GM18867 (cell line): ENCODE results near the gene MYO3B.

Experiments used
- ATAC-seq: cut with Tn5 transposase; IDR thresholded peaks from one replicate; pipeline ENCODE4 v1.9.1; 2021; ENCODE audit warnings: mild to moderate bottlenecking, moderate library complexity; ENCODE audit not compliant: unreplicated experiment

MYO3B gene

DNA sequence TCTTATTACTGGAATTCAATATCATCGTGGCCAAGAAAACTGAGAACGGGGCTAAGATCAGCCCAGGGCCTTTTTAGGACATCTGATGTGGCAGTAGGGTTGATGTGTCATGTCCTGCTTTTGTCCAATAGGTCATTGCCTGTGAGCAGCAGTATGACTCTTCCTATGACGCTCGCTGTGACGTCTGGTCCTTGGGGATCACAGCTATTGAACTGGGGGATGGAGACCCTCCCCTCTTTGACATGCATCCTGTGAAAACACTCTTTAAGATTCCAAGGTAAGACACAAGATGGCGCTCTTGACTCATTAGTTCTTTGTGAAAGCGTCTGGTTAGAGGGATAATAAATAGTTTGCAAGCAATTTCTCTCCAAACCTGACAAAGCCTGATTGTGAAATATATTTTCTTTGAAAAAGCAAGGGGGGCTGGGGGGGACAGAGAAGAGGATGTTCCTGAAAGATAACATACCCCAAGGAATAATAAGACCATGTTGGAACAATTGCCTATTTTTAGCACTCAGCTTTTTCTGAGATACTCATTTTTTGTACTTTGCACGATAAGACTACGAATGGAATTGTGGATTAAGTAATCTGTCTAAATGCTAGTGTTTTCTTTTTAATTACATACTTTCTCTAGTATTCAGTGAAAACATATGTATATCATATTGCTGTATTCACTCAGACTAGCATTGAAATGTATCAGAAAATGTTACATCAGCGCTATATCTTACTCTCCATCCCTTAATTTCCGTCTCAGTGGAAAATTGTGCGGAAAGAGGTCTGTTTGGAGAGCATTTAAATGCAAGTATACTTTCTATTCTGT lies 58.1 kb downstream of the MYO3B start:
- no peak for ATAC-seq

DNA sequence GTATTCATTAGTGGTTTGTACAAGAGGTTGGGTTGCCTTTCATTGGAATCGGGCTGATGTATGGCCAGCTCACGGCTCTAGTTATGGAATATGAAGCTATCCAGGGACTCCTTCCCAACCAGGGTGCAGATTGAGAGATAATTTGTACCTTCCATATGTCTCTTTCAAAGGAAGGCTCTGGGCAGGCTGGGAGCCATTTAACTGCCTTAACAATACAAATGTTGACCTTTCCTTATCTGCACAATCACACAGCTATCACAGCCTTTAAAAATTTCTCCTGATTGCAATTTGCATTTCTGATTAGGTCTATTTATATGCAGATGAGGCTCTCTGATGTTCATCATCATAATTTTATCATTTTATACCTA lies 58.7 kb downstream of the MYO3B start:
- ATAC-seq, result no peak

DNA sequence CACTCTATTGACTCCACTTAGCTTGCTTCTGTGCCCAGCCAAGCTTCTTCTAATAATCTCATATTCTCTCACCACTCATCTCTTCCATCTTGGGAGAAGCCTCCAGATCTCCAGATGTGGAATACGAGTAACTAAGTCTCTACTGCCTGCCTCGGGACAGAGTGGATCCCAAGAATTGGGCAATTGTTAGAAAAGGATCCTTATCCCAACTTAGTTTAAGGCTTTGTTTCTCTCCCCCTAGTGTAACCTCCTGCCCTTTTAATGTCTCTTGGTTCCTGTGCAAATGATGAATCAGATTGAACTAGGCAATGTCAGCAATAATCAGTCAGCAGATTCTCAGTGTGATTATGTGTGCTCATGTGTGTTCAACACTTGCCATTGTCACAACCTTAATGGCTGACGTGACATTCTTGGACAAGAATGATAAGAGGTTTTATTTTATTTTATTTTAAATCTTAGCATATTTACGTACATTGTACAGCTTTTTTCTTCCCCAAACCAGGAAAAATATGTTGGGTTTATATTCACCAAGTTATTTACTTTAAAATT lies 59.7 kb downstream of the MYO3B start:
- no peak for ATAC-seq

DNA sequence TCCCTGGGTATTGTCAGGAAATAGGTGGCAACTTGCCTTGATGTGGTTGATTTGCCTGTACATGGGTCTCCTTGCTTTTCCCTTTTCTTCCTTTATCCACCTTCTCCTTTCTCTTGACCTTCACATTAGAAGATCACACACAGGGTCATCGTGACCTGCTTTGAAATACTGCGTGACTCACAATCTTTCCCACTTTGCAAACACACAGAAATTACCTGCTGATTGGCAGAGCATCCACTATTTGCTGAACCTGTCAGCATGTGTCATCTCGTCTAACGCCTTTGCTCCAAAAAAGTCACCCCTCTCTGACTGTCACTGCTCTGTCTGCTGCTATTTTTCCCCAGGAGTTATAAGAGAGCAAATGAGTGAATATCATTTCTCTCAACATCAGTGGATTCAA lies 60.8 kb downstream of the MYO3B start:
- no peak for ATAC-seq

DNA sequence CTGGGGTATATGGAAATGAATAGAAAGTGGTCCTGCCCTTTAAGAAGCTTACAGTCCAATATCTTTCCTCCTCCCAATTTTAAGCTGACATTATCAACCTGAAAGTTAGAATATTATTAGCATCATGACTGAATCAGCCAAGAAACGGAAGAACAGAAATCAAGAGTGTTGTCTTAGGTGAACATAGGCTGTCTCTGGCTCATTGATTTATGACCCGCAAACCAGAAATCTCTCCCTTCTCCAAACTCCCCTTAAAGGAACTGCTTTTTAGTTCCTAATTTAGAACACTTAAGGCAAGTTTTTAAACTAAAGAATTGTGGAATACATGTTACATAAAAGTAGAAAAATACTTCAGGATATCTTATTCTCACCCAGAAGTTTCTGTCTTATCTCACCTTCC lies 62.7 kb downstream of the MYO3B start:
- ATAC-seq, result no peak

DNA sequence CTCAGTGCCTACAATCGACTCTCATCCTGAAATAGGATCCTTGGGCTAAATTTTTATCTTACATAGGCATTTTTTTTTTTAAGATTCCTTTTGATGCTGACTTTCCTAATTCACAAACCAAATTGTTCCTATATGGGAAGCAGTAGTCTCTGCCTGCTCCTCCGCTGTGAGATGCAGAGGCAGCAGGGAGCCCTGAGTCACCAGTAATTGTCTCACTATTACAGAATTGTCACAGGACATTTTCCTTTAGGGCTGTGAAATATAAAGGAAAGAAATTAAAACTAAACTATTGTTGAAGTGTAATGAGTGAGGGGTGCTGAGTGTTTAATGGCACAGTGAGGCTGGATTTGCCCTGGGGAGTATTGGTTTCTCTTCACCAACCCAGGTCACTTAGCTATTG lies 63.8 kb downstream of the MYO3B start:
- ATAC-seq, result no peak

DNA sequence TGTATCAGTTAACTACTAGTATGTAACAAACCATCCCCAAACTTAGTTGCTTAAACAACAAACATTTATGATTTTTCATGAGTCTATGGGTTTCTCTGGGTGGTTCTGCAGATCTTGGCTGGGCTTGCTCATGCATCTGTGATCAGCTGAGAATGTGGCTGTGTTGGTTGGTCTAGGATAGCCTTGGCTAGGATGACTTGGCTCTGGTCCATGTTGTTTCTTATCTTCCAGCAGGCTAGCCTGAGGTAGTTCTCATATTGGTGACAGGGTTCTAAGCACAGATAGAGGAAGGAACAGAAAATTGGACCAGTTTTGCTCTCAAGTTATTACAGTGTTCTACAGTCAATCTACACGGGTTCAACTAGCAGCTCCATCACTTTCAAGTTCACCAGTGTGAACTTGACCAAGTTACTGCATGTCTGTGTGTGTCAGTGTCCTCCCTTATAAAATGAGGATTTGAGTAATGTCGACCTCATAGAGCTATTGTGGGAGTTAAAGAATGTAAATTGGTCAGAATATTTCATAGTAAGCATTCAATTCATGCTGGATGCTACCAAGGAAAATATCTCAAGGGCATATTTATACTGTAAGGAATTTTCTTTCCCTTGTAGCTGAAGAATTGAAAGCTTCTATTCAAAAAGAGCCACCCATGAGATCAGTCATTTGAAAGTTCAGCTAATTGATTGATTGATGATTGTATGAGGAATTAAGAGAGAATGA lies 65.3 kb downstream of the MYO3B start:
- no peak for ATAC-seq

DNA sequence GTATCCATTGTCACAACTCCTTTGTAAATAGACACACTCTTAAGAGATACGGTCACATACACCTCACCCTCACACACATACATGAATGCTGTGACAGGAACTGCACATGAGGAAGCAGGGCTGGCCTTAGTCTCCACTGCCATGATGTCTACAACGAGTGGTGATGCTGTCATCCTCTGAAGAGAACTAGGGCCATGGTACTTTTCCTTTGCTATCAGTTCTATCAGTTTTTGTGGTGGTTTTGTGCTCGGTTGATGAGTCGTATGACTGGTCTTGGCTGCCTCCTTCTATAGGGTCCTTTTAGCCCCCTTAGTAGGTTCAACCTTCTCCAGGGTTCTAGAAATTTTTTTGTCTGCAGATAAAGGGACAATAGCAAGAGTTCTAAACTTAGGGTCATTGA lies 66.0 kb downstream of the MYO3B start:
- ATAC-seq, result no peak

DNA sequence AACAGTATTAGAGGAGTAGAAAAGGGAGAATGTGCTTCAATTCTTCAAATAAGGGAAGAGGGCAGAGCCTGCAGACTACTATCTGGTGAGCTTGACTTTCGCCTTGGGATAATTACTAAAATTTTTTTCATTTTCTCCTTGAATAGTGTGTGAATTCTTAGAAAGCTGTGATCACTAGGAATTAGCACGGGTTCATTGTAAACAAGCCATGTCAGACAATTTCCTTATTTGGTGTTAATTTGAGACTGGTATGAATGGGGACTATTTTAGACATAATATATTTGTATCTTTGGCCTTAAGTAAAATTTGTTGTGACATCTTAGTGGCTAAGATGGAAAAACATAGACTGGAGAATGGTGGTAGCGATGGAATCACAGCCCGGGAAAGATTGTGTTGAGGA lies 66.6 kb downstream of the MYO3B start:
- ATAC-seq, result no peak

DNA sequence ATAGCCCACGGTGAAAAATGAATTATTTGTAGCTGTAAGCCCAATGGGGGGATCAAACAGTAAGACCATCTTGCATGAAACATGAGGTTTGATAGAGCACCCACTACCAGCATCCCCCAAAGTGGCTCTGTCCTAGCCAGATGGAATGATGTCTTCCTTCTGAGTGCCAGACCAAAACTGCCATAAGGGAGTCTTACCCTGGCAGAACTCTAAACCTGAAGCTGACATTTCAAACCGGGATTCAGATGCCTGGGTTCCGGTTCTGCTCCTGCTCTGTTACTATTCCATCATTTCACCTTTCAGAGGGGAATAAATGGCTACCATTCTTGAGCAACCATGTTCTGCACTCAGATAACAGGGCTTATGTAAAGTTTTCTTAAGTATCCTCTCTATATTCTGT lies 67.4 kb downstream of the MYO3B start:
- no peak for ATAC-seq

DNA sequence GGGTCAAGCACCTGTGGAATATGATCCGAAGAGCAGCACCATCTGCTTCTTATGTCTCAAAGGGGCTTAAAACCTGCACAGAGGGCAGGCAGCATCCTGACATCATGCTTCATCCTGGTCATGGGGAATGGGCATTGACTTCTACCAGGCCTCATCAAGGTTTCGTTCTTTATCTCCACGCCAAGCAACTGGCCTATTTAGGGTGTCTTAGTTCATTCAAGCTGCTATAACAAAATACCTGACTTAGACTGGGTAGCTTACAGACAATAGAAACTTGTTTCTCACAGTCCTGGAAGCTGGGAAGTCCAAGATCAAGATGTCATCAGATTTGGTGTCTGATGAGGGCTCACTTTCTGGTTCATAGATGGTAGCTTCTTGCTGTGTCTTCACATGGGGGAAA lies 69.4 kb downstream of the MYO3B start:
- no peak for ATAC-seq

DNA sequence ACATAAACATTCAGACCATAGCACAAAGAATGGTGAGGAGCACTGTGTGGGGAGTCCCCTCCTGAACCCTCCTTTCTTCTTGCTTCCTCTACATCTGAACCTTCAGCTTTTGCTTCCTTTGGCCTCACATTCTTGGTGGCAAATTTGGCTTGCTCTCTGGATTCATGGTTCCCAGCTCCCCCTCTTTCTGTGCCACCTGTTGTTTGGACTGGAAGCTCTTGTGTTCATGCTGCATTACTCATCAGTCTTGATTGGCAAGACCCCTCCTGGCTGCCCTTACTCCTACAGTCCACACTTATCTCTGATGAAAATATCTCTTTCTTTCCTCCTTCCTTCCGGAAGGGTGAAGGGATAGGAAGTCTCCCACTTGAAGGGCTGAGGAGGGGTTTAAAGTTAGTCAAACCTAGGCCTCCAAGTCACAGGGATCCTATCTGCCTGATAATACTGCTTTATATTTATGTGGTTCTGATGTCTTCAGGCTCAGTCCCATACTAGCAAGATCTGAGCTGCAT lies 70.0 kb downstream of the MYO3B start:
- no peak for ATAC-seq

DNA sequence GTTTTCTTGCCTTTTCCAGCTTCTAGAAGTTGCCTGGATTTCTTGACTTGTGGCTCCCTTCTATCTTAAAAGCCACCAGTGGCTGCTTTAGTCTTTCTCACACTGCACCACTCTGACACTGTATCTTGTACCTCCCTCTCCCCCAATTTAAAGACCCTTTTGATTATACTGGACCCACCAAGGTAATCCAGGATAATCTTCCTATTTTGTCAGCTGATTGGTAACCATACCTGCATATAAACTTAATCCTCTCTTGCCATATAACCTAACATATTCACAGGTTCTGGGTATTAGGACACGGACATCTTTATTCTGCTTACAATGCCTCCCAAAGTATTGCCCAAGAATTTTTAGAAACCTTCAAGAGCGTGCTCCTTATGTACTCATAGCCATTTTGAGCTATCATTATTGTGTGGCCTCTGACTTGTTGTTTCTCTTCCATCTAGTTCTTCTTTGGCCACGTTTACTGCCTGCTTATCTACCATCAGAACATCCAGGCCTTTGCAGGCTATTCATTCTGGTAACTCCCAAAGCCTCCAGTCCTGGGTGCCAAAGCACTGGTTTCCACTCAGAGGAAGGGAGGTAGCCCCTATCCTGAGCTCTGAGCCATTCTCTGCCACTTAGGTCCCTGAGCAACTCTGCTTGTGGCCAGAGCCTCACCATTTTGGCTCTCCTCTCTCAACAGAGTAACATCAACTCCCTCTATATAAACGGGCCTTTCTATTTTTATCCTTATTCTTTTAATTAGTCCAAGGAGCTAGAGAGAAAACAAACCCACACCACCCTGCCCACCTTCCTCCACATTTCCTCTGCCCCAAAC lies 70.8 kb downstream of the MYO3B start:
- ATAC-seq, result no peak

DNA sequence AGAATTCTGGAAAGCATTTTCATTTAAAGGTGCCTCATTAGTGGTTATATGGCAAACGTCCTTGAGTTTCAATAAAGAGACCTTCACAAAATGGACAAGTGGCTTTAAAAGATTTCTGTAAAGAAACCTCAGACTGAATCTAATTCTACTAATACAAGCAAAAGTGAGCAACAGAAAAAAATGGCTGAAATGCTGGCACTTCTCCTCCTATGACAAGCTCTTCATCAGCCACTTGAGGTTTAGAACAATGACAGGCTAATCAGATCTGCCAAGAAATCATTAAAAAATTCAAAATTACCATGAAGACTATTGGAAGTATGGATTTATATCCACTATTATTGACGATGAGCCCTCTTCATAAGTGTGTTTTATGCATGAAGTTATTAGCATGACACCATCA lies 71.8 kb downstream of the MYO3B start:
- no peak for ATAC-seq

DNA sequence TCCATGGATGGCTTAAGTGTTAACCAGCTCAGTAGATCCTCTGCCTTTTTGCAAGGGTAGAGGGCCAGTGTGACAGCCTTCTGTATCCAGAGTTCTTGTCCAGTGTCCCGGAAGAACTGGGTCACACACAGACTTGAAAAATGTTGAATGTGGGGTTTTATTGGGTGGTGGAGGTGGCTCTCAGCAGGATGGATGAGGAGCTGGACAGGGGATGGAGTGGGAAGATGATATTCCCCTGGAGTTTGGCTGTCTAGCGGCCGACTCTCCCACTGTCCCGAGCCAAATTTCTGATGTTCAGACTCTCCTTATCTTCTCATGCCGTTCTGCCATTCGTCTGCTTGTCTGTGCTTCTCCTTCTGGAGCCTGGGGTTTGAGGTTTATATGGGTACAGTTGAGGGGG lies 72.6 kb downstream of the MYO3B start:
- no peak for ATAC-seq

DNA sequence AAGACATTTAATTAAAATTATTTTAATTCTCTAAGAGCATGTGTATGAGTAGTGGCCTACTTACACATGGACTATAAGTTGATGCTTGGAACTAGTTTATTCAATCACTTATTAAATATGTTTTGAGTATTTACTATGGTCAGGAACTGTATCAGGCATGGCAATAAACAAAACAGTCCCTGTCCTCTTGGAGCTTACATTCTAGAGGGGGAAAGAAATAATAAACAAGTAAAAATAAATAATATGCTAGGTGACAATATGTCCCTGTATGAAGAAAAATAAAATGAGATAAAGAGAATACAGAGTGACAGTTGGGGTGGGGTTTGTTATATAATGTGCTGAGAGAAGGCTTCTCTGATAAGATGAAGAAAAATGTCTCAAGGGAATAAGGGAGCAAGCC lies 74.5 kb downstream of the MYO3B start:
- no peak for ATAC-seq

DNA sequence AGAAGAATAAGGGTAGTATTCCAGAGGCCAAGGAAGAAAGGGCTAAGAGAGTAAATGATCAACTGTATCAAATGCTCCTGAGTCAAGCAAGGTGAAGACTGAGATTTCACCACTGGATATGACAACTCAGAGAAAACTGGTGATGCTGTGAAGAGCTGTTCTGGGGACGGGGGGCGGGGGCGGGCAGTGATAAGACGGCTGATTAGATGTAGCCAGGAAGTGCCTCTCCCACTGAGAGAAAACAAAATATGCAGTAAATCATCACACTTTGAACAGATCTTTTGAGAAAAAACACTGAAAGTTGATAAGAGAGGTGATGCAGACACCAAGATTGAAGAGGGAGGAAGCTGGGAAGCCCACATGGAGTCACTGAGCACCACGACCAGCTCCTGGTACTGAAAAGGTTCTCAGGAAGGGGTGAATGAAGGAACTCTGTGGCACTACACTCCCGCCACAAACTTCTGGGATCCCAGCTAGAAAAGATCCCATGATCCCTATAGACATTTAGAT lies 75.8 kb downstream of the MYO3B start:
- no peak for ATAC-seq

DNA sequence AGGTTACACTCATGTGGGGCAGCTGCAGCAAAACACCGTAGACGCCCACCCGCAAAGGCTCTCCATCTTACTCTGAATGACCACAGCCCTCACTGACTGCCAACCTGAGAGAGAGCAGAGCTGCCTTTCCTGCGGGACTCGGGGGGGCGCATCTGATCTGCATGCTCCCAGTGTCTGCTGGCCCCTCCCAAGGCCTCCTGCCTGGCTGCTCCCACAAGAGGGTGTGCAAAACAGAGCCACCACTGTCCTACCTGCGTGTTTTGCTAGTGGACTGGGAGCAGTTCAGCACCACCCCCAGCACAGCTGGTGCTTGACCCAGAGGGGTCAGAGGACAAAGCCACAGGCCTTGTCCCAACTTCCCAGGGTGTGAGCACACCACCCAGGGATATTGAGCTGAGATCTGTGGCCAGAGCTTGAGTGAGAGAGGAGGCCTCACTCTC lies 76.4 kb downstream of the MYO3B start:
- no peak for ATAC-seq

DNA sequence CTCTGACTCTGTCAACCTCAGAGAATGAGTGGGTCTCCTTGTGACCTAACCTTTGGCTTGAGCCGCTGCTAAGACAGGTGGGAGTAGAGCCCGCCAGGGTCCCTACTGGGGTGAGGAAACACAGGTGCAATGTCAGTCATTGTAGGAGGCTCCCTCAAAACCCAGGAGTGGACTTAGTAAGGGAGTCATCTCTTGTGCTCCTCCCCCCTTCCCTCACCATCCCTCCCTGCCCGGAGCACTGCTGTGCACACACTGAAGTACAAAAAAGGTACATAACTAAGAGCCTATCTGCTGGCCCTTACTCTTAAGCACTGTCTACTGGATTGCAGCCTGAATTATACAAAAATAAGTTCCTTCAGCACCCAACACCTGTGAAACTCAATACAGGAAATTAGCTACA lies 77.2 kb downstream of the MYO3B start:
- no peak for ATAC-seq

DNA sequence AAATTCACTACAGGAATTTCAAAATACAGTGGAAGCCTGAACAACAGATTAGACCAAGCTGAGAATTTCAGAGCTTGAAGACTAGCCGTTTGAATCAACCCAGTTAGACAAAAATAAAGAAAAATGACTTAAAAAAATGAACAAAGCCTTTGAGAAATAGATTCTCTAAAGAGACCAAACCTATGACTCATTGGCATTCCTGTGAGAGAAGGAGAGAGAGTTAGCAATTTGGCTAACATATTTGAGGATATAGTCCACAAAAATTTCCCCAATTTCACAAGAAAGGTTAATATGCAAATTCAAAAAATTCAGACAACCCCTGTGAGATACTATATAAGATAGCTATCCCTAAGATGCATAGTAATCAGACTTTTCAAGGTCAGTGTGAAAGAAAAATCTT lies 78.0 kb downstream of the MYO3B start:
- no peak for ATAC-seq

DNA sequence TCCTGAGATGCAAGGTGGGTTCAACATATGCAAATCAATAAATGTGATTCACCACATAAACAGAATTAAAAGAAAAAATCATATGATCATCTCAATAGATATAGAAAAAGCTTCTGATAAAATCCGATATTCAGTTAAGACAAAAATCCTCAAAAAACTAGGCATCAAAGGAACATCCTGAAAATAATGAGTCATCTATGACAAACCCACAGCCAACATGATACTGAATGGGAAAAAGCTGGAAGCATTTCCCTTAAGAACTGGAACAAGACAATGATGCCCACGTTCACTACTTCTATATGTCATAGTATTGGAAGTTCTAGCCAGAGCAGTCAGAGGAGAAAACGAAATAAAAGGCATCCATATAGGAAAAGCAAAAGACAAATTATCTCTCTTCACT lies 80.4 kb downstream of the MYO3B start:
- ATAC-seq, result no peak
